ENCODE measurements around the gene STX1A. TPM values are rescaled to one million over a fixed set of nuclear protein-coding genes. Genes with fewer than 3 reads are reported as not detected.
A peak's percentile ranks its signal among the peaks of the same experiment; 100 is the strongest.

The STX1A gene
- total and polyA plus RNA-seq, 2 of the 13 experiments (the other 11 are each of a cell fraction or from before 2014, with no cell fraction given): 6.1 to 12.2 TPM

- TF ChIP-seq ZSCAN22 (CRISPR knock-in tag; IDR thresholded peaks at IDR 0.05) (no peak), BCL3 (CRISPR knock-in tag; IDR thresholded peaks at IDR 0.05) (no peak), HNF1A (IDR thresholded peaks at IDR 0.05; ENCODE audit: low read depth) (no peak), HNF1A (CRISPR knock-in tag; IDR thresholded peaks at IDR 0.05; ENCODE audit: borderline replicate concordance) (no peak), ZNF556 (CRISPR knock-in tag; IDR thresholded peaks at IDR 0.05; ENCODE audit: borderline replicate concordance) (no peak), MEF2D (CRISPR knock-in tag; IDR thresholded peaks at IDR 0.05) (no peak), TAF1 (CRISPR knock-in tag; IDR thresholded peaks at IDR 0.05) (peak; percentile 93), HMGXB4 (CRISPR knock-in tag; IDR thresholded peaks at IDR 0.05; ENCODE audit: borderline replicate concordance in 1 of 2, low read depth in 1 of 2) (peak in 1 of 2 experiments; percentile 60; a peak in 2 of 4 replicates), GMEB2 (CRISPR knock-in tag; IDR thresholded peaks at IDR 0.05; ENCODE audit: low read depth) (no peak; the same call in 1 of the 2 replicates), ZMYM2 (CRISPR knock-in tag; IDR thresholded peaks at IDR 0.05) (no peak), ZNF513 (CRISPR knock-in tag; conservative IDR thresholded peaks at IDR 0.05) (no peak), GATAD1 (CRISPR knock-in tag; IDR thresholded peaks at IDR 0.05) (peak; percentile 95), ZMYM3 (CRISPR knock-in tag; IDR thresholded peaks at IDR 0.05) (no peak), ZNF234 (CRISPR knock-in tag; conservative IDR thresholded peaks at IDR 0.05) (no peak), ZNF468 (CRISPR knock-in tag; IDR thresholded peaks at IDR 0.05) (no peak), MAFG (CRISPR knock-in tag; IDR thresholded peaks at IDR 0.05) (no peak)
Observed at GRCh38 chr7:73683056-73683787, 36.2 kb downstream of the STX1A start, which contains the start of the genes BUD23 and DNAJC30 (continued).
